ENCODE measurements around the gene ZNF69. TPM values are rescaled to one million over a fixed set of nuclear protein-coding genes. Genes with fewer than 3 reads are reported as not detected.
A peak's percentile ranks its signal among the peaks of the same experiment; 100 is the strongest.

ZNF69 gene
- total and polyA plus RNA-seq, 2 of the 13 experiments (the other 11 are each of a cell fraction or from before 2014, with no cell fraction given) = 9.6 to 21.0 TPM

- TF ChIP-seq BCLAF1 (IDR thresholded peaks at IDR 0.05) (no peak), MIER2 (CRISPR knock-in tag; IDR thresholded peaks at IDR 0.05) (no peak), ARID5B (CRISPR knock-in tag; IDR thresholded peaks at IDR 0.05) (peak; percentile 39; the same call in 1 of the 2 replicates), GTF3A (CRISPR knock-in tag; conservative IDR thresholded peaks at IDR 0.05) (0 out of 2 replicates have a peak, but pooled peaks have one; percentile 26), KDM5B (CRISPR knock-in tag; IDR thresholded peaks at IDR 0.05; ENCODE audit: borderline replicate concordance) (peak; percentile 94), BHLHE40 (IDR thresholded peaks at IDR 0.05; ENCODE audit: low read length) (no peak), SP1 (IDR thresholded peaks at IDR 0.05) (no peak), SP1 (CRISPR knock-in tag; IDR thresholded peaks at IDR 0.05) (peak; percentile 73), ZNF788 (CRISPR knock-in tag; IDR thresholded peaks at IDR 0.05; ENCODE audit: borderline replicate concordance) (peak; percentile 65; the same call in 1 of the 2 replicates), CEBPB (IDR thresholded peaks at IDR 0.05; ENCODE audit: borderline replicate concordance, low read depth, low read length) (0 out of 2 replicates have a peak, but pooled peaks have one; percentile 2), ZBTB3 (CRISPR knock-in tag; IDR thresholded peaks at IDR 0.05; ENCODE audit: borderline replicate concordance, low read depth) (peak; percentile 60; the same call in 1 of the 2 replicates), ZNF101 (CRISPR knock-in tag; IDR thresholded peaks at IDR 0.05; ENCODE audit: borderline replicate concordance, low read depth) (no peak; the same call in 1 of the 2 replicates), HOXA7 (CRISPR knock-in tag; IDR thresholded peaks at IDR 0.05) (no peak), ZNF614 (CRISPR knock-in tag; IDR thresholded peaks at IDR 0.05; ENCODE audit: borderline replicate concordance) (peak; percentile 69), ZNF124 (CRISPR knock-in tag; IDR thresholded peaks at IDR 0.05) (no peak)
- TF ChIP-seq, protein P1, sequence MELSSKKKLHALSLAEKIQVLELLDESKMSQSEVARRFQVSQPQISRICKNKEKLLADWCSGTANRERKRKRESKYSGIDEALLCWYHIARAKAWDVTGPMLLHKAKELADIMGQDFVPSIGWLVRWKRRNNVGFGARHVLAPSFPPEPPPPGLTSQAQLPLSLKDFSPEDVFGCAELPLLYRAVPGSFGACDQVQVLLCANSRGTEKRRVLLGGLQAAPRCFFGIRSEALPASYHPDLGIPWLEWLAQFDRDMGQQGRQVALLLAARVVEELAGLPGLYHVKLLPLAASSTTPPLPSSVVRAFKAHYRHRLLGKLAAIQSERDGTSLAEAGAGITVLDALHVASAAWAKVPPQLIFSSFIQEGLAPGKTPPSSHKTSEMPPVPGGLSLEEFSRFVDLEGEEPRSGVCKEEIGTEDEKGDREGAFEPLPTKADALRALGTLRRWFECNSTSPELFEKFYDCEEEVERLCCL (CRISPR knock-in tag; IDR thresholded peaks at IDR 0.05; ENCODE audit: borderline replicate concordance) = no peak; the same call in 1 of the 2 replicates
Measured at GRCh38 chr19:11924886-11925650, 37.5 kb downstream of the ZNF69 start, which contains the start of gene ZNF700 (continued).
